HG02970 (cell line): ENCODE results near the gene ANKRD22.
"Not testable (repeated sequence)": the region's sequence is repeated elsewhere in the genome, so short reads cannot be mapped to it uniquely, and the experiment has no call there.

Source experiments
- ATAC-seq: cut with Tn5 transposase; IDR thresholded peaks from one replicate; pipeline ENCODE4 v1.9.1; 2021; ENCODE audit warnings: mild to moderate bottlenecking, moderate library complexity, moderate number of reproducible peaks; ENCODE audit not compliant: unreplicated experiment, low FRiP score

The ANKRD22 gene

DNA sequence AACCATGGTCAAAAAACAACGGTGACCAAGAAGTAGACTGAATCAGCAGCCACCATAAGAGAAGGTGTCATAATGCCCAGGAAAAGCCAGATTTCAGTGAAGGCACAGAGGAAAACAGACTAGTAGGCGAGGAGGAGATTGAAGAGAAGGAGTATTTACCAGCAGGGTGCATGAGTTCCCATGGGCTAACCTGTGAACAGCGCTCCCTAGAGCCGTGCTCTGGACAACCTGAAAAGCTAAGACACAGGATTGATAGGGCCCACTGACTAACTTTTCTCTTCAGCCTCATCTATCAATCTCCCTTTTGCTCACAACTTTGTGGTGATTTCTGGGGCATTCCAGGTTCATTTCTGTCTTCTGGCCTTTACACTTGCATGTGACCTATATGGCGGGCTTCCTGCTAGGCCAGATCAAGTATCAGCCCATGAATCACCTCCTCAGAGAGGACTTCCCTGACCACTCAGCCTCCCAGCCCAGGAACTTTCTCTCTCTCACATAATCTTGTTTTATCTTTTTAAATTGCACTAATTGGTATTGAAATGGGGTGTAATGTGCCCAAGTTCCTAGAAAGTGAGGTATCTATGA lies 12.8 kb downstream of the ANKRD22 start:
- ATAC-seq = no peak

DNA sequence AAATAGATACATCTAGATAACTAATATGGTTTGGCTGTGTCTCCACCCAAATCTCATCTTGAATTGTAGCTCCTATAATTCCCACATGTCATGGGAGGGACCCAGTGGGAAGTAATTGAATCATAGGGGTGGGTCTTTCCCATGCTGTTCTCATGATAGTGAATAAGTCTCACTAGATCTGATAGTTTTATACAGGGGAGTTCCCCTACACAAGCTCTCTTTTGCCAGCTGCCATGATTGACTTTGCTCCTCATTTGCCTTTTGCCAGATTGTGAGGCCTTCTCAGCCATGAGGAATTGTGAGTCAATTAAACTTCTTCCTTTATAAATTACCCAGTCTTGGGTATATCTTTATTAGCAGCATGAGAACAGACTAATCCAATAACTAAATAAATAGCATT lies 14.0 kb downstream of the ANKRD22 start:
- not testable (repeated sequence) for ATAC-seq

DNA sequence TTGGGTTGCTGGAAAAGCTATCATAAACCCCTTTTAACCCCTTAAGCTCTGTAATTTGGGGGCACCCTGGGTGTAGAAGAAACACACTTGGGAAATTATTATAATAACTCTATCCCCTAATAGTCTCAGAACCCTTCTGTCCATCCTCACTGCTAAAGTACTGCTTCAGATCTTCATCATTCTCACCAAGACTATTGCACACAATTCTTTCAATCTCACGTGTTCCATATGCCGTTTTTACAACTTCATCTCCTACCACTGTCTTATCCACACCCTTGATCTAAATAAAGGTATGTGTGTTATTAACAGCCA lies 15.8 kb downstream of the ANKRD22 start:
- no peak for ATAC-seq

DNA sequence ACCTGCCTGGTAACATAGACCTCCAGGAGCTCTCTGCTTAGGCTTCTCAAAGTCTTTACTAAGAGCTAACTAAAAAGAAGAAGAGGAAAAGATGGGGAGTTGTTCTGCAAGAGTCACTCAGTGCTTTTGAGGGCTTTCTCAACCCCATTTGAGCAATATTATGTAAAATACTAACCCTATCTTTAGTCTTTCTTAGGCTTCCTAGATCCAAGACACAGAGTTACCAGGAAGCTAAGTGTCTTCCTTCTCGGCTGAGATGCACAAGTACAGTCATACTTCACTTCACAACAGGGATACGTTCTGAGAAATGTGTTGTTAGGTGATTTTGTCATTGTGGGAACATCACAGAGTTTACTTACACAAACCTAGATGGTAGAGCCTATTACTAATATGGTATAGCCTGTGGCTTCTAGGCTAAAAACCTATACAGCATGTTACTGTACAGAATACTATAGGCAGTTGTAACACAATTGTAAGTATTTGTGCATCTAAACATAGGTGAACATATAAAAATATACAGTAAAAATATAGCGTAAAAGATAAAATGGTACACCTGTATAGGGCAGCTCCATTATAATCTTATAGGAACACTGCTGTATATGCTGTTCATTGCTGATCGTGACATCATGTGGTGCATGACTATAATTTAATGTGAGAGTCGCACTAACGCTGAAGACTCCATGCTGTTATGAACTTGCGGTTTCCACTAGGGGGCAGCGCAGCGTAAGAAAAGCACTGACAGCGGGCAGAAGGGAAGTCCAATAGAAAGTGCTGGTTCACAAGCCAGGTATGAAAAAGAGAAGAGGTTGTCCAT lies 16.3 kb downstream of the ANKRD22 start:
- no peak for ATAC-seq

DNA sequence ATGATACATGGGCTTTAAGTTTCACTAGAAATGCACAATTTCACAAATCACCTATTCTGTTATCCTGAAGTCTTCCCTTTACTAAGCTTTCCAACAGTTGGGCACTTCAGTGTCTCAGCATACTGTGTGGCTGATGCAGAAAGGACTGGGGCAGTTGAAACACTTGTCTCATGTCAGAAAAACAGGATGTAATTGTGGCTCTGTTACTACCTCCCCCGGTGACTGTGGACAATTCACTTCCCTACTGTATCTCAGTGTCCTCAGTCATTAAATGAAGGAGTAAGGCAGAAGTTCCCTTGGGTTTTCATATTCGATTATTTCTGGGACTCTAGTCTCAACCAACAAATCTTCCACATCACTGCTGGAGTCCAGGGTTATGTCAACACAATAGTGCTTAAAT lies 17.9 kb downstream of the ANKRD22 start:
- ATAC-seq = no peak

DNA sequence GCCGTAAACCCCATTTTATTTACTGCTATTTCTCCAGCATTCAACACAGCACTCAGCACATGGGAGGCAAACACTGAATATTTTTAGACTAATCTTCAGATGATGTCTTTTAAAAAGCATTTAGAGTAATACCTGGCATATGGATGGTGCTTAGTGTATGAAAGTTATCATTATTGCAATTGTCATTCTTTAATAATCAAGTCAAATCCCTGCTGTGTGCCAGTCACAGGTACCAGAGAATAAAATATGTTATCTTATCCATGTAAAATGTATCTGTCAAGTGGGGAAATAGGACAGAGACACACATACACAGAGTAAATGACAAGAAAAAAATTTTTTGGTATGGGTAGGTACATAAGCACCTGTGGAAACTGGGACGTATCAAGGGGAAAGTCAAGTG lies 18.5 kb downstream of the ANKRD22 start:
- no peak for ATAC-seq

DNA sequence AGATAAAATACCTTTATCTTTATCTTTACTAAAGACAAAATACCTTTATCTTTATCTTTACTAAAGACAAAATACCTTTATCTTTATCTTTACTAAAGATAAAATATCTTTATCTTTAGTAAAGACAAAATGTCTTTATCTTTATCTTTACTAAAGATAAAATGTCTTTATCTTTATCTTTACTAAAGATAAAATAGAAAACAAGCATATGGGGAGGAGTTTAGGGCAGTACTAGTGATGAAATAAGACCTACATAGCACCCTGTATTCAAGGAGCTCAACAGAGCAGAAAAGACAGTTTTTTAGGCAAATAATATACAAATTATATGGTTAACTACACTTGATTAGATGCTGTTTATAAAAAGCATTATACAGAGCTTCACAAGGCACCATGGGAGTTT lies 19.3 kb downstream of the ANKRD22 start:
- ATAC-seq = no peak

DNA sequence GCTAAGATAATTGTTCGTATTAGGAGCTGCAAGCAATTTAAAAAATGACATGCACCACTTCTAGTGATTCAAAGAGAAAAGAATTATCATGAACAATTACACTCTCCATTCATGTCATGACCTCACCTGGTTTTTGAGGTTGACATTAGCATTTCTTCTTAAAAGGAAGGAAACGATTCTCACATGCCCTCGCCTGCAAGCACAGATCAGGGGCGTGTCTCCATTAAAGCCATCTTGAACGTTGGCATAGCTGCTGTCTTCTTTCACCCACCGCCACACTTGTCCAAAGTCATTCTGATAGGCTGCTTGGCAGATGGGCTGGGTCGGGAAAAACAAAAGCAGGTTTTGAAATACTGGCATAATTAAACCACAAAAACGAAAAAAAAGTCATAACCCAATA lies 19.9 kb downstream of the ANKRD22 start:
- ATAC-seq = no peak

DNA sequence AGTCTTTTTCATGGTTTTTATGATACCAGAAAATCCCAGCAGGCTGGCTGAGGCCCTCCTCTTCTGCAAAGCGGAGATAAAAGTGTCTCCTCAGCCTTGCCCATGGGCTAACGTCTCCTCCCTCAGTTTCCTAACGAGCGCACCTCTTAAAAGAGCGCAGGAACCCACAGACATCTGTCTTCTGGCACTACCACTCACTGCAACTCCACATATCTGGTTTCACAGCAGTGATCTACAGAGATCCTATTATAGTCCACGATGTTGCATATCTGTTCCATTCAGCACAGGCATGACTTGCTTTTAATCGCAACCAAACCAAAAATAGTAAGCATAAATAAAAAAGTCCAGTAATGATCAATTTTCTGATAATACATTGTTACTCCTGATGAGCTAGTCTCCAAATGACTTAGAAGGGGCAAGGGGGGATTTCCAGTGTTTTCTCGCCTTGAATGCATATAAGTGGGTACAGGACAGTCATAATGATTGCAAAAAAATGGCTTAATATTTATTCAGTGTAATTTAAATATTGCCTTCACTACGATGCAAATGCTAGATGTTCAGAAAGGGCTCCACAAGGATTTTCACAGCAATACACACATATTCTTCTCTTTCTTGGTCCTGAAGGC lies 20.9 kb downstream of the ANKRD22 start:
- no peak for ATAC-seq

DNA sequence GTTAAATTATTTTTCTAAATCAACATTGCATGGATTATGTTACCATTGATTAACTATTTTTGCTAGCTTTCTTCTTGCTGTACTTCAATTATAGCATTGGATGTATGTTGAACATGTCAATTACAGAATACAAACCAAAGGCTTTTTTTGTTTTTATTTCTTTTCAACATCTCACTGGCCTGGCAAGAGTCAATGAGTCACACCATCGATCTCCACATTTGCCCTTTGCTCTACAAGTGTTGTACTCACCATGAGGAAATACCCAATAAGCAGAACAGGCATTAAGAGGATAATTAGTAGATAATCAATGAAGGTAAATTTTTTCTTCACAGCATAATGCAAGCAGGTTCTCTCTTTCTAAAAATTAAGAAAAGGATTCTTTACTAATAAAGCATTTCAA lies 23.3 kb downstream of the ANKRD22 start:
- no peak for ATAC-seq

DNA sequence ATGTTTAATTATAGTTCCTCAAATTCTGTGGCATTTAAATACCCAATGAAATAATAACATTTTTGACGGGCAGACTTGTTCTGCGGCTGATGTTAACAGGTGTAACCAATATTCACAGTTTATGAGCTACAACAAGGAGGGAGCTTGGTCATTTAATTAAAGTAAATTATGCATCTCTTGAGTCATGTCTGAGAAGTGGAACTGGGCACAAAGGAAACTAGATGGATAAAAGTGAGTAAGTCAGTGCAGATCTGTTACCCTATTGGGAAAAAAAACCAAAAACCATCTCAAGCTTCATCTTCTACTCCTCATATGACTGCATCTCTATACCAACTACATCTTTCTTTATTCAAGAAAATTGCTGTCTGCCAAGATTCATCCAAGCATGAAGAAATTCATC lies 24.0 kb downstream of the ANKRD22 start:
- no peak for ATAC-seq

DNA sequence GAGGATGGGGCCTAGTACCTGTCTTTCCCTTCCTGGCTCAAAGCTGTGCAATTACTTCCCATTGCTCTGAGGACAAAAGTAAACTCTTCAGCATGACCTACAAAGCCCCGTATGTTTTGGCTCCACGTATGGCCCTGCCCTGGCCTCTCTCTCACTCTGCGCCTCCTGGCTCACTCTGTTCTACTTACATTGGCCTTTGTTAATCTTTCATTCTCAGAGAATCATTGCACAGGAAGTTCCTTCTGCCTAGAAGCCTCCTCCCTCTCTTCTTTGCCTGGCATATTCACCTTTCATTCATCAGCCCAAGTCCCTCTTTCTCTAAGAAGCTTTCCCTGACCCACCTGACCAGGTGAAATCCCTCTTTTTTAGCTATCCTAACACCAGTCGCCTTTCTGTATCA lies 25.3 kb downstream of the ANKRD22 start:
- ATAC-seq = no peak

DNA sequence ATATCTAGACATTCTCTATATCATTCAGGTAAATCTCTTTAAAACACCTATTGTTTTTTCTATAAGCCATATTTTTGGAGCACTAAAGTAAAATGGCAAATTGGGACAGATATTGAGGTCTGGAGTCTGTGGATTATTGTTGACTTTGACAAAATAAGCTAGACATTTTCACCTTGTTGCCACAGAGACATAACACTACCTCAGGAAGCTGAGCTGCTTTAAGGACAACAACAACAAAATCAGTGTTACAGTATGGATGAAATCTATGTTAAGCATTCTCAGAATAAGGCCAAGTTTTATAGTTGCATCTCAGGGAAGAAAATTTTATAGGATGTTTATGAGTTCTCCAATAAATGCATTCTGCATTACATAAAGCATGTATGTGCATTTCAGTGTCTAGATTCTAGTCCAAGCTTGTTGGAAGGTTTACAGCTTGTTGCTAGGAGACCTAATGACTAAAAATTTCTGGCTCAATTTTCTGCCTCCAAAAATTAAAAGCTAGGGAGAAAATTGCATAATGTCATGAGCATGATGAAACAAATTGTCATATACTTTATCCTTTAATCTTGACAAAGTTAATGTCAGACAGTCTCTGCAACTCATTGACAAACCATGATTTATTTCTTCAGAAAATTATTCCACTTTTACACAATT lies 30.8 kb downstream of the ANKRD22 start:
- no peak for ATAC-seq

DNA sequence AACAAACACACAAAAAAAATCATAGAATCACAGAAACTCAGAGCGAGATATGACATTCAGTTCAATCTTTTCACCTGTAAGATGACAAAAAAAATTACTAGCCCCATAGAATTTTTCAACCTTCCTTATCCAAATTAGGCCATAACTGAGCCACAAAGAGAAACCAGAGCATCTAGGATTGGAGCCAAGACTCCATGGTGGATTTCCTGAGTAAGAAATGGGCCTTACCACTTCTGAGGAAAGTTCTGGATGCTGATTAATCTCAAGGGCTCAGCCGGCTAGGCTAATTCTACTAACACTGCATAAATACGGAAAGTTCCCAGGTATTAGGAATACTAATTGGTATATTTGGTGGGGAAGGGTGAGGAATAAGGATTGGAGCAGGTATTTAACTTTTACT lies 32.4 kb downstream of the ANKRD22 start:
- ATAC-seq = no peak

DNA sequence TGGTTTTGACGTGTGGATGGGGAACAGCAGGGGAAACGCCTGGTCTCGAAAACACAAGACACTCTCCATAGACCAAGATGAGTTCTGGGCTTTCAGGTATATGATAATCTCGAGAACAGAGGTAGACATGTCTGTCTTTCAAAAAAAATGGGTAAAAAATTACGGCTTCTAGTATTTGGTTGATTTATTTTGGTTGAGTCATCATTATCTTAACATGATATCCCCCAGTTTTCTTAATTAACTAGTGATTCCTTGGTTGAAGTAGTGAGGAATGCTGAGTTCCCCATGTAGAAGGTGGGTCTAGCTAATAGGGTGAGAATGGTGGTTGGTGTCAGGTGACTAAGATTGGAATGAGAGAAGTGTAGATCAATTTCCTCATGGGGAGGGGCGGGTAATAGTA lies 38.4 kb downstream of the ANKRD22 start:
- ATAC-seq = no peak

DNA sequence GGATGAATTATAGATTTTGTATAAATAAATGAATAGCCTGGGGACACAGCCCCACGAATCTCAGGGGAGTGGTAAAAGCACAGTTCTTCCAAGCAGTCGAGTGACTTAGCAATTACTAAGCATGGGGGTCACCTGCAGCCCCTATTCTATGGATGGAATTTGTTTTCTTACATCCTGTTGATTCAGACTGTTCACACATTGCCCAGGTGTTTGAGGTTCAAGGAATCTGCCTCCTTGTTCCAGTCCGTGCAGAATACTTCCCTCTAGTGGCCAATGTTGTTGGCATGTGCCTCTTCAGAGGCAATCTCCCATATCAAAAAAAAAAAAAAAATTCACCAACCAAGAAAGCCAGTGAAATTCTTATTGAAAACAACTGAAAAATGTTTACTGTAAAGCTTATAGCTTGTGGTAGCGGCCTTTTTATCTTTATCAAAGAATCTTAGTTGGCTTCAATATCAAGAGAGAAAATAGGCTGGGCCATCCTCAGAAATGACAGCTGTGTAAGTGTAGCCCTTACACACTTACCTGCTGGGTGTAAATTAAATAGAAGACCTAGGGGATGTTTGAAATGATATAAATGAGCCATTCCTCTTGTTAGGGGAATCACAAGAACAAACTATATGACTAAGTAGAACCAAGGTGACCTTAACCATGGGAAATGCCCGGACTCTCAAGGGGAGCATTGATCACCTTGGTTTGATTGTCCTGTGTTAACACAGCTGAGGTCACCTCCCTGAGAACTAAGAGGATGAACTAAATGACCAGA lies 41.3 kb downstream of the ANKRD22 start:
- no peak for ATAC-seq

DNA sequence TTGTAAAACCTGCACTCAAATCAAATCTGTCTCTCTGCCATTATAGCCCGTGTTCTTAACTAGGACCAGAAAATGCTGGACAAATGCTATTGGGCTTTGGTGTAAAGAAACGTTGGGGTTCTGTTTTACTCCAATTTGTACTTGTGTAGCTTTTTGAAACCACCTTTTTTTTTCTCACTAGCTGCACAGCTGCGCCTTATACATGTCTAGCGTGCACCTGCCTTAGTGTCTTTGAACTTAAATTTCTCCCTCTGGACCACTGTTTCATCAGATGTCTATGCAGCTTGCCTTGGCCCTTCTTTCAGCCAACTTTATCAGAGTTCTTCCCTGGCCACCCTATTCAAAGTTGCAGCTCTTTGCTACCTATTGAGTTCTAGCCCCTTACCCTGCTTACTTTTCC lies 42.0 kb downstream of the ANKRD22 start:
- ATAC-seq = no peak

DNA sequence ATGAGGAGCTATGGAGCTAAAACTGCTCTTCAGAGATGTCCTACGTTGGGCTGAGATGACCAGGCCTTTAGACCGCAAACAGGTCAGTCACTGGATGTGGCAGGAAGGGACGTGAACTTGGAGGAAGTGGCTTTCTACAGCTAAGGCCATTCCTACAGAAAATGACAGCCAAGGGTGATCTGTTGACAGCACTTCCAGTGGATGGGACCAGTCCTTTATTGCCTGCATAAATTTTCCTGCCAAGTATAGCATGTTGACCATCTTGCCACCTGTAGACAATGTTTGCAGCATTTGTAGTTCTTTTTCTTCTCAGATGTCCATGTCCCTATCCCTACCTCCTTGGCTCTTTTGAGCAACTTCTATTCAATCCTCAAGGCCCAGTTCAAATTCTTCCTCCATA lies 45.7 kb downstream of the ANKRD22 start:
- no peak for ATAC-seq

DNA sequence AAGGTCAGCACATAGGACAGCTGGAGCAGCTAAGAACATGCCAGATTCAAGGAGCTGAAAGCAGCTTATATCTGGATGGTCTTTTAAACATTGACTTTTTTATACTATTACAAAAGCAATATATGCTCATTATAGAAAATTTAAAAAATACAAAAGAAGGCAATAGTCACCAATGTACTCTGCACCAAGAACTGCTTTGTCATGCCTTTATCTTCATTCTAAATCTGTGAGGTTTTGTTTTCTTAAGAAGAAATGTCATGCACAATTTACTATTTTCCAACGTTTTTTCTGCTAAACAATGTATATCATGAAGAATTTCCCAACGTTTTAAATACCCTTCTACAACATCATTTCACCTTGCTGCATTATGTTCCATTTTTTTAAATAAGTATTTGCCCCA lies 46.3 kb downstream of the ANKRD22 start:
- no peak for ATAC-seq

DNA sequence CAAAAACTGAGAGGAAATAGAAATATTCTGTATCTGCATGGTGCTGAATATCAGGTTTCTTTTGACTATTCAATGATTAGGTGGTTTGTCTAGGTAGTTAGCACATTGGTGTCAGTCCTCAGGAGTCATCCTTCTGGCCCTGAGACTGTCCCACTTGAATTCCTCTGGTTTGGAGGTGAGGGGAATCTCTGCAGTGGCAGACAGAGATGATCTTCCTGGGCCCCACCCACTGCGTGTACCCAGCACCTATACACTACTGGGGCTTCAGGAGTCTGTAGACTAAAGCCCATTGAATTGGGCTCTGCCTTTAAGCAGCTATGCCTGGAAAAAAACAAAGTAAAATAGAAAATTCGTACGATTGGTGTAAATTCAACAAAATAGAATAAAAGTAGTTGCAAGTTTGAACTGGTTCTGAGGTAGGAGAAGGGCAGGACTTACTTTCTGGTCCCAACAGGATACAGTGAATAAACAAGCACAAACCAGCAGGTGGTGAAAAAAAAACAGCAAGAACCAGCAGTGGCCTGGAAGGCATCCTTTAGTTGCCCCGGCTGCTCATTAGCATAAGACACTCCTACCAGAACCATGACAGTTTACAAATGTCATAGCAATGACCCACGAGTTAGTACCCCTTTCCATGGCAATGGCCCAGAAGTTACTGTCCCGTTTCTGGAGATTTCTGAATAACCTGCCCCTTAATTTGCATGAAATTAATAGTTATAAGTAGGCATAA lies 47.4 kb downstream of the ANKRD22 start:
- no peak for ATAC-seq
